Measurements from ENCODE around the gene PAK1.

GRCh38 chr11:77318600-77318999, 155.3 kb downstream of the PAK1 start:
- TF ChIP-seq EZH2 (IDR thresholded peaks at IDR 0.05; ENCODE audit: low read length, missing control alignments) (no peak), CTCF (conservative IDR thresholded peaks at IDR 0.05 in 1 of 2, IDR thresholded peaks at IDR 0.05 in 1 of 2; ENCODE audit: low read depth in 1 of 2, low read length in 2 of 2) (no peak)
